Measurements from ENCODE around the gene CAPN2.

Gene CAPN2

GRCh38 chr1:223707256-223708000 lies 4.9 kb upstream of the CAPN2 start (continued):
- TF ChIP-seq ZNF677 (tag by site-specific recombination; IDR thresholded peaks at IDR 0.05): no peak
- no peak for TF ChIP-seq ZNF426 (tag by site-specific recombination; IDR thresholded peaks at IDR 0.05)
- TF ChIP-seq ZSCAN18 (tag by site-specific recombination; IDR thresholded peaks at IDR 0.05): no peak
- TF ChIP-seq ZBTB10 (tag by site-specific recombination; IDR thresholded peaks at IDR 0.05): no peak
- TF ChIP-seq KLF1 (tag by site-specific recombination; IDR thresholded peaks at IDR 0.05): no peak
- no peak for TF ChIP-seq CTCF (tag by site-specific recombination; IDR thresholded peaks at IDR 0.05)
- TF ChIP-seq ZNF837 (tag by site-specific recombination; IDR thresholded peaks at IDR 0.05): no peak
- peak; percentile 75 for TF ChIP-seq KLF10 (tag by site-specific recombination; IDR thresholded peaks at IDR 0.05)
- no peak for TF ChIP-seq ZNF223 (tag by site-specific recombination; IDR thresholded peaks at IDR 0.05)
- no peak for TF ChIP-seq ZNF473 (tag by site-specific recombination; IDR thresholded peaks at IDR 0.05)
- no peak for TF ChIP-seq ZSCAN30 (tag by site-specific recombination; IDR thresholded peaks at IDR 0.05)
- TF ChIP-seq ZBTB26 (tag by site-specific recombination; optimal IDR thresholded peaks at IDR 0.05): peak; percentile 17
- no peak for TF ChIP-seq YY1 (tag by site-specific recombination; IDR thresholded peaks at IDR 0.05)
- peak; percentile 78 for TF ChIP-seq ZNF843 (tag by site-specific recombination; IDR thresholded peaks at IDR 0.05)
- TF ChIP-seq ZNF302 (tag by site-specific recombination; IDR thresholded peaks at IDR 0.05; ENCODE audit: low read depth): no peak
- peak; percentile 99 for TF ChIP-seq ZNF366 (tag by site-specific recombination; conservative IDR thresholded peaks at IDR 0.05)
- peak; percentile 99 for TF ChIP-seq PRDM1 (tag by site-specific recombination; IDR thresholded peaks at IDR 0.05)
- TF ChIP-seq ZNF600 (tag by site-specific recombination; IDR thresholded peaks at IDR 0.05): peak; percentile 100
- TF ChIP-seq PATZ1 (tag by site-specific recombination; IDR thresholded peaks at IDR 0.05): peak; percentile 46
- no peak for TF ChIP-seq ZNF792 (tag by site-specific recombination; IDR thresholded peaks at IDR 0.05)
- no peak for TF ChIP-seq PBX3 (CRISPR knock-in tag; IDR thresholded peaks at IDR 0.05)
- peak; percentile 35; the same call in 1 of the 2 replicates for TF ChIP-seq SP2 (tag by site-specific recombination; IDR thresholded peaks at IDR 0.05)
- peak; percentile 70 for TF ChIP-seq ZNF398 (tag by site-specific recombination; IDR thresholded peaks at IDR 0.05)
- no peak for TF ChIP-seq ZNF114 (tag by site-specific recombination; IDR thresholded peaks at IDR 0.05)
- peak; percentile 23; the same call in 1 of the 2 replicates for TF ChIP-seq ZBTB1 (tag by site-specific recombination; IDR thresholded peaks at IDR 0.05)
- TF ChIP-seq RBAK (tag by site-specific recombination; IDR thresholded peaks at IDR 0.05): no peak
- TF ChIP-seq ZNF157 (tag by site-specific recombination; IDR thresholded peaks at IDR 0.05): no peak
- peak; percentile 94 for TF ChIP-seq ZBTB48 (tag by site-specific recombination; IDR thresholded peaks at IDR 0.05)
- TF ChIP-seq ZNF211 (tag by site-specific recombination; IDR thresholded peaks at IDR 0.05; ENCODE audit: low read depth): no peak

Measured in HEK293 (cell line).